GM21737 (cell line): ENCODE measurements around the gene CARNS1.

ENCODE experiments used
- ATAC-seq: cut with Tn5 transposase; IDR thresholded peaks from one replicate; pipeline ENCODE4 v1.9.1; 2021; ENCODE audit warnings: mild to moderate bottlenecking, moderate library complexity; ENCODE audit not compliant: unreplicated experiment

The CARNS1 gene

GRCh38 chr11:67415501-67416304, at the start of gene CARNS1:
TSS of gene CARNS1 (plus strand) at chr11:67415678. CDS start at chr11:67416200, 522 bp downstream.
- ATAC-seq = no peak

GRCh38 chr11:67365736-67366444, 49.6 kb upstream of the CARNS1 start:
- ATAC-seq = no peak

GRCh38 chr11:67366546-67366945, 48.9 kb upstream of the CARNS1 start:
- ATAC-seq = no peak

- ATAC-seq = no peak
Measured at GRCh38 chr11:67366961-67367760, 48.3 kb upstream of the CARNS1 start.

GRCh38 chr11:67367761-67368227, 47.7 kb upstream of the CARNS1 start:
- ATAC-seq = no peak

GRCh38 chr11:67368621-67369020, 46.9 kb upstream of the CARNS1 start:
- ATAC-seq = no peak

GRCh38 chr11:67369275-67369674, 46.2 kb upstream of the CARNS1 start:
- no peak for ATAC-seq

- ATAC-seq = no peak
Measured at GRCh38 chr11:67369801-67370284, 45.6 kb upstream of the CARNS1 start.

GRCh38 chr11:67370351-67371076, 45.0 kb upstream of the CARNS1 start:
- ATAC-seq = no peak

- no peak for ATAC-seq
Measured at GRCh38 chr11:67371189-67371910, 44.1 kb upstream of the CARNS1 start.

GRCh38 chr11:67371911-67372320, 43.6 kb upstream of the CARNS1 start:
- no peak for ATAC-seq

GRCh38 chr11:67372321-67372992, 43.0 kb upstream of the CARNS1 start:
- ATAC-seq = no peak

GRCh38 chr11:67372993-67373647, 42.4 kb upstream of the CARNS1 start, which contains the start of gene CLCF1:
TSS of gene CLCF1 (minus strand) at chr11:67373598. CDS start at chr11:67373539, 59 bp downstream.
- ATAC-seq = no peak

GRCh38 chr11:67373648-67374570, 41.6 kb upstream of the CARNS1 start:
- ATAC-seq = no peak

GRCh38 chr11:67374571-67375281, 40.8 kb upstream of the CARNS1 start:
- no peak for ATAC-seq

GRCh38 chr11:67375320-67376055, 40.0 kb upstream of the CARNS1 start:
- ATAC-seq = no peak
